ENCODE measurements around the gene ARNT2. TPM values are rescaled to one million over a fixed set of nuclear protein-coding genes. Genes with fewer than 3 reads are reported as not detected.

The ARNT2 gene
- total and polyA plus RNA-seq, 2 of the 13 experiments (the other 11 are each of a cell fraction or from before 2014, with no cell fraction given): 0.69 to 1.7 TPM

GRCh38 chr15:80531388-80531787 is 127.2 kb downstream of the ARNT2 start (continued):
- TF ChIP-seq ZNF280B (CRISPR knock-in tag; IDR thresholded peaks at IDR 0.05; ENCODE audit: borderline replicate concordance) (no peak), ARNT2 (CRISPR knock-in tag; IDR thresholded peaks at IDR 0.05; ENCODE audit: low read depth) (no peak), ZNF577 (CRISPR knock-in tag; IDR thresholded peaks at IDR 0.05; ENCODE audit: borderline replicate concordance, low read depth) (no peak), ATF7 (IDR thresholded peaks at IDR 0.05) (no peak), ATF7 (CRISPR knock-in tag; IDR thresholded peaks at IDR 0.05) (no peak)

GRCh38 chr15:80531796-80532195 is 127.6 kb downstream of the ARNT2 start:
- Histone ChIP-seq H3K9me3 (ENCODE audit: low read length) (no peaks in the 10 kb centered on the region), H3K4me3 (replicated peaks in 1 of 3; ENCODE audit: insufficient read depth in 1 of 3, low read depth in 2 of 3, low read length in 3 of 3) (no peak overlapping the region), H3K27ac (ENCODE audit: extremely low read length, insufficient read depth, low read length) (no peak overlapping the region), H3K36me3 (replicated peaks in 1 of 2; ENCODE audit: control insufficient read depth in 1 of 2, insufficient read depth in 2 of 2, low read length in 2 of 2) (no peaks in the 10 kb centered on the region), H3K4me1 (ENCODE audit: insufficient read depth, low read length) (peaks cover 17% of the 10 kb centered on the region), H3K27me3 (ENCODE audit: control insufficient read depth in 1 of 2, insufficient read depth in 2 of 2, low read length in 2 of 2) (no peaks in the 10 kb centered on the region; a peak in 1 of 5 replicates), H3K4me2 (ENCODE audit: low read depth, low read length) (no peak overlapping the region), H3K79me2 (ENCODE audit: insufficient read depth, low read length) (no peaks in the 10 kb centered on the region), H2AFZ (ENCODE audit: low read length) (no peak overlapping the region), H4K20me1 (ENCODE audit: insufficient read depth, low read length) (no peaks in the 10 kb centered on the region), H3K9ac (ENCODE audit: insufficient read depth, low read depth, low read length) (no peak overlapping the region)
- TF ChIP-seq ZNF781 (CRISPR knock-in tag; IDR thresholded peaks at IDR 0.05; ENCODE audit: borderline replicate concordance, not compliant biosample characterization): no peak
- TF ChIP-seq SPEN (CRISPR knock-in tag; IDR thresholded peaks at IDR 0.05; ENCODE audit: low read depth): no peak
- no peak for TF ChIP-seq SP1 (IDR thresholded peaks at IDR 0.05)
- no peak for TF ChIP-seq SP1 (CRISPR knock-in tag; IDR thresholded peaks at IDR 0.05)
- no peak for TF ChIP-seq HNF4A (CRISPR knock-in tag; IDR thresholded peaks at IDR 0.05)
- TF ChIP-seq MED8 (CRISPR knock-in tag; IDR thresholded peaks at IDR 0.05; ENCODE audit: insufficient replicate concordance): no peak
- no peak for TF ChIP-seq NRL (CRISPR knock-in tag; IDR thresholded peaks at IDR 0.05; ENCODE audit: borderline replicate concordance)
- no peak for TF ChIP-seq ZFYVE20 (CRISPR knock-in tag; IDR thresholded peaks at IDR 0.05; ENCODE audit: borderline replicate concordance, low read depth)
- no peak for TF ChIP-seq ZNF766 (CRISPR knock-in tag; IDR thresholded peaks at IDR 0.05; ENCODE audit: borderline replicate concordance)
- no peak for TF ChIP-seq ZNF501 (CRISPR knock-in tag; IDR thresholded peaks at IDR 0.05)
- TF ChIP-seq ELF3 (CRISPR knock-in tag; IDR thresholded peaks at IDR 0.05): no peak
- no peak for TF ChIP-seq PITX1 (CRISPR knock-in tag; IDR thresholded peaks at IDR 0.05)
- no peak for TF ChIP-seq LBX2 (CRISPR knock-in tag; IDR thresholded peaks at IDR 0.05; ENCODE audit: borderline replicate concordance)
- no peak for TF ChIP-seq ZBTB20 (CRISPR knock-in tag; IDR thresholded peaks at IDR 0.05; ENCODE audit: borderline replicate concordance, low read depth)
- no peak for TF ChIP-seq ZBTB34 (CRISPR knock-in tag; IDR thresholded peaks at IDR 0.05)
- TF ChIP-seq ZNF576 (CRISPR knock-in tag; IDR thresholded peaks at IDR 0.05): no peak
- CTCF ChIA-PET (ENCODE audit: low intra/inter-chr PET ratio, low total read pairs): no interaction called here
- intact Hi-C loops (cut with micrococcal nuclease; ENCODE audit: unreplicated experiment): no loop called here
- in situ Hi-C loops (cut with HindIII; ENCODE audit: extremely low pct_ligation_motif_present, low pct_unique_long_range_greater_than_20kb): no loop called here
- WGBS (ENCODE audit: low lambda C conversion rate): 25% methylated on average over 3 of the region's 7 CpGs
- DNase-seq (ENCODE audit: low spot score) (no peak), FAIRE-seq (no peak), ATAC-seq (no peak)
- BruUV-seq (replicated peaks): no TSS peak
- POLR2A ChIA-PET: no interaction called here

Data from HepG2 (cell line).